NK-92 (cell line): Measurements from ENCODE around the gene SPACA6.

Experiments
- DNase-seq: peaks from one replicate; lab custom pipeline; 2025; ENCODE audit not compliant: unreplicated experiment; lab: John Stamatoyannopoulos, UW

The SPACA6 gene

GRCh38 chr19:51688671-51689571, 4.2 kb upstream of the SPACA6 start:
- DNase-seq: no peak

- no peak for DNase-seq
Measured at GRCh38 chr19:51689751-51690453, 3.2 kb upstream of the SPACA6 start.

GRCh38 chr19:51690454-51691073, 2.6 kb upstream of the SPACA6 start:
- DNase-seq: no peak

DNA sequence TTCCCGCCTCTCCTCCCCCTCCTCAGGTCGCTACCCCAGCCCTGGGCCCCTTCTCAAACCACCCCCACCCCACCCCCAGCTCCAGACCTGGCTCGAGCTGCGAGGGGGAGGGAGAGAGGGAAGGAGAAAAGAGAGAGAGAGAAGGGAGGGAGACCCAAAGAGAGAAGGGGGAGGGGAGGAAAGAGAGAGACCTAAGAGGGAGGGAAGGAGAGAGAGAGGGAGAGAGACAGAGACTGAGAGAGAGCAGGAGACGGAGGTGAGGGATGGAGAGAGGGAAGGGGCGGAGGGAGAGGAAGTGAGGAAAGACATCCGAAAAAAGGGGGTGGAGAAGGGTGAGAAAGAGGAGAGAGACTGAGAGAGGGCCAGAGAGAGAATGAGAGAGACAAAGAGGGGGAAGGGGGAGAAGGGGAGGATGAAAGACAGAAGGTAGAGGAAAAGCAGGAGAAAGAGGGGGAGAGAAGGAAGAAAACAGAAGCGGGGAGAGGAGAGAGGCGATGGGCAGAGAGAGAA, 2.0 kb upstream of the SPACA6 start:
- DNase-seq: no peak

DNA sequence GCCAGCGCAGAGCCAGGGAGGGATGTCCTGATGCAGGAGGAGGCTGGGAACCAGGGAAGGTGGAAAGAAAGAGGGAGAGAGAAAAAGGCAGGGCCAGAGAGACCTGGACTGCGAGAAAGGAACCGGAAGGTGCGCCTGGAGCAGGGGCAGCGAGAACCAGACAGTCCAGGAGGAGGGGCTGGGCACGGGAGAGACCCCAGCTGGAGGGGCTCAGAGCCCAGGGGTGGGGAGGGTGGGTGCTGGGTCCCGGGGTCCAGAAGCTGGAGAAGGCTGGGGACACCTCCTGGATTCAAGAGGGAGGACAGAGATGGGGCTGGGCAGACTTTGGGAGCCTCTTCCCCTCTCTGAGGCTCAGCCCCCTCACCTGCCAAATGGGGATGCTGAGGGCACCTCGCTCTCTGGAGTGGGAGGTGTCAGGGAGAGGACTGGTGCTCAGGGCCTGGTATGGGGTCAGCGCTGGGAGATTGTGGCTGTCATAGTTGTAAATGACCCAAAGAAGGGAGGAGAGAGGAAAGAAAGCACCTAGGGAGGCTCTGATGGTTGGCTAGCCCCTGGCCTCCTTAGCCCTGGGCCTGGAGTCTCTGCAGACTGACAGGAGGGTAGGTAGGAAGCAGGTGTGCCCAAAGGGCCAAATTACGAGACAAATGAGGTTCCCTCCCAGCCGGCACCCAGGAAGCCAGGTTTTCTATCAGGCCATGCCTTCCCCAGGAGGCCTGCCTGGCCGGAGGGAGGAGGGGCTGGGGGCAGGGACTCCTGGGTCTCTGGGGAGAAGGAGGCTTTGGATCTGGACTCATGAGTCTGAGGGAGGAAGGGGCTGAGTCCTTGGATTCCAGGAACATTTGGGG, 1.3 kb upstream of the SPACA6 start:
- no peak for DNase-seq

- no peak for DNase-seq
Measured at GRCh38 chr19:51692468-51692867, 662 bp upstream of the SPACA6 start.

GRCh38 chr19:51693819-51694218, 689 bp downstream of the SPACA6 start:
- DNase-seq: no peak

GRCh38 chr19:51694318-51695085, 1.4 kb downstream of the SPACA6 start:
- no peak for DNase-seq

- no peak for DNase-seq
Measured at GRCh38 chr19:51695088-51695487, 2.0 kb downstream of the SPACA6 start.

DNA sequence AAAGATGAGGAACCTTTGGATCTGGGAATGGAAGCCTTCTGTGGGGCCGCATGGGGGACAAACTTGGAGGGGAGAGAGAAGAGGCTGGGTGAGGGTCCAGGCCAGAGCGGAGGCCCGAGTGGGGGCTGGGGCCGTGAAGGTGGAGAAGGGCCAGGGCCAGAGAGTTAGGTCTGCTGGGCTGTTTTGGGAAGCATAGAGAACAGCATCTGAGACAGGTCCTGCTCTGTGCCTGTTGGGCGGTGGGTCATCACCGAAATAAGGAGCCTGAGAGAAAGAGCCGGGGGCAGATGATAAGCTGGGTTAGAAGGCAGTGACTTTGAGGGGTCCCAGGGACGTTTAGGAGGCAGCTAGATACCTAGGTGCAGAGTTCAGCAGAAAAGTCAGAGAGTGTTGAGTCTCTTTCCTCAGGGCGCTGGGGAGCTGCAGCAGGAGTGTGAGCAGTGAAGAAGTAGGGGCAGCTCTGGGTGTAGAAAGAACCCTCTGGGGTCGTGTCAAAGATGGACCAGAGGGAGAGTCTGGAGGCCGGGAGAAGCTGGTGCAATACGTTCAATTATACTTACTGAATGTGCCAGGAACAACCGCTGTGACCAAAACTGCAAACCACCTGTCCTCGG, 2.7 kb downstream of the SPACA6 start:
- DNase-seq: no peak

GRCh38 chr19:51696606-51697005, 3.5 kb downstream of the SPACA6 start:
- no peak for DNase-seq

- no peak for DNase-seq
Measured at GRCh38 chr19:51697169-51697776, 4.1 kb downstream of the SPACA6 start.

GRCh38 chr19:51698296-51698695, 5.2 kb downstream of the SPACA6 start:
- no peak for DNase-seq

DNA sequence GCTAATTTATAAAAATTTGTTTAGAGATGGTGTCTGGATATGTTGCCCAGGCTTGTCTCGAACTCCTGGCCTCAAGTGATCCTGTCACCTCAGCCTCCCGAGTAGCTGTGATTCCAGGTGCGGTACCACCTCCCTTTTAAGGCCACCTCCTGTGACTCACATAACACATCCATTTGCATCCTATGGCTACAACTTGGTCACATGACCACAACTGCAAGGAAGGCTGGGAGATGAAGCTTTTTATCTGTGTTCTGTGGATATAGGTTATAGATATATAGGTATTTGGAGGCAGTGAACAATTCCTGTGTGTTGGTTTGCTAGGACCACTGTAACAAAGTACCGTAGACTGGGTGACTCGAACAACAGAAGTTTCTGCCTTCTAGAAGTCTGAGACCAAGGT, 6.0 kb downstream of the SPACA6 start:
- no peak for DNase-seq

DNA sequence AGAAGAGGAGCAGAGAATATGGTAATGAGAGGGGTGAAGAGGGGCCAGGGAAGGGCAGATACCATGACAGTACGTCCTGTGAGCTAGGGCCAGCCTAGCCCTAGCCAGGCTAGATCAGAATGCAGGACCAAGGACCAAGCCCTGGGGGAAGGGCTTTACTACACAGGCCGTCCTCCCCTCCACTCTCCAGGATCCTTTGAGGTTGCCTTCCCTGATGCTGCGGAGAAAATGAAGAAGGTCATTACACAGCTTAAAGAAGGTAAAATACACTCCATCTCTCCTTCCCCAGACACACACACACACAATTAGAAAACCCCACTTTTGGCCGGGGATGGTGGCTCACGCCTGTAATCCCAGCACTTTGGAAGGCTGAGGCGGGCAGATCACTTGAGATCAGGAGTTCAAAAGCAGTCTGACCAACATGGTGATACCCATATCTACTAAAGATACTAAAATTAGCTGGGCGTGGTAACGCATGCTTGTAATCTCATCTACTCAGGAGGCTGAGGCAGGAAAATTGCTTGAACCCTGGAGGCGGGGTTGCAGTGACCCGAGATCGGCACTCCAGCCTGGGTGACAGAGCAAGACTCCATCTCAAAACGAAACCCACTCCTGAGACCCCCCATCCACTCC, 8.5 kb downstream of the SPACA6 start:
- DNase-seq: no peak

DNA sequence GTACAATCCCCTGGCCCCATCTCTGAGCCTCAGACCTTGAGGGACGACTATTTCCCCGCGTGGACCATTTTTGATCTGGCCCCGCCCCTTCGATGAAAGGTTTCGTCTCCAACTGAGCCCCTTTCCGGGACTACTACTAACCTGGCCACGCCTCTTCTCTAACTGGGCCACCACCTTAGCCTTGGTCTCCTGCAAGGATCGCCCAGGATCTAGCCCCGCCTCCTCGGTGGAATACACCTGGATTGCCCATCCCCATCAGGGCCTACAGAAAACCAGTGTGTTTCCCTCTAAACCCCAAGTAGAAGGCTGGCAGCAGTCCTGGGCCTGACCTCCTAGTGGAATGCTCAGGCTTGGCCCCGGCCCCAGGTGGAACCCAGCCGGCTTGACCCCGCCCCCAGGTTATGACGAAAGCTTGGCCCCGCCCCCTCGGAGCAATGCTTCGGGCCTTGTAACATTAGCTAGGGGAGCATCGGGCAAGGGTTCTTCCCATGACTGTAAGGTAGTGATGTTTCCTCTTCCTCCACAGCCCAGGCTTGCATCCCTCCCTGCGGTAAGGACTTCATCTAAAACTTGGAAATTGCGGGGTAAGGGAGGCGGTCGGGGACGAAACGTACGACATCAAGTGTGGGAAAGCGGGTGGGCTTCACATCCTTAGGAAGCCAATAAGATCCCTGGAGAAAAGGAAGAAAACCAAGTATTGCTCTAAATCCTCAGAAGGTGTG, 9.1 kb downstream of the SPACA6 start:
- DNase-seq: no peak

GRCh38 chr19:51702825-51703574, 9.9 kb downstream of the SPACA6 start:
- DNase-seq: no peak
